Endometrium (tissue), 2 donors: ENCODE measurements around the gene DNAL1.

Experiments used
- FAIRE-seq: peaks from 2 replicates; lab custom pipeline; 2012; peaks lifted over from hg19 to GRCh38; lab: Jason Lieb, UNC
- donor health status: control.
- donor health status: control.

The DNAL1 gene

GRCh38 chr14:73744175-73744867, 99.5 kb downstream of the DNAL1 start:
- FAIRE-seq = no peak

GRCh38 chr14:73744874-73745529, 100.2 kb downstream of the DNAL1 start:
- FAIRE-seq = no peak

DNA sequence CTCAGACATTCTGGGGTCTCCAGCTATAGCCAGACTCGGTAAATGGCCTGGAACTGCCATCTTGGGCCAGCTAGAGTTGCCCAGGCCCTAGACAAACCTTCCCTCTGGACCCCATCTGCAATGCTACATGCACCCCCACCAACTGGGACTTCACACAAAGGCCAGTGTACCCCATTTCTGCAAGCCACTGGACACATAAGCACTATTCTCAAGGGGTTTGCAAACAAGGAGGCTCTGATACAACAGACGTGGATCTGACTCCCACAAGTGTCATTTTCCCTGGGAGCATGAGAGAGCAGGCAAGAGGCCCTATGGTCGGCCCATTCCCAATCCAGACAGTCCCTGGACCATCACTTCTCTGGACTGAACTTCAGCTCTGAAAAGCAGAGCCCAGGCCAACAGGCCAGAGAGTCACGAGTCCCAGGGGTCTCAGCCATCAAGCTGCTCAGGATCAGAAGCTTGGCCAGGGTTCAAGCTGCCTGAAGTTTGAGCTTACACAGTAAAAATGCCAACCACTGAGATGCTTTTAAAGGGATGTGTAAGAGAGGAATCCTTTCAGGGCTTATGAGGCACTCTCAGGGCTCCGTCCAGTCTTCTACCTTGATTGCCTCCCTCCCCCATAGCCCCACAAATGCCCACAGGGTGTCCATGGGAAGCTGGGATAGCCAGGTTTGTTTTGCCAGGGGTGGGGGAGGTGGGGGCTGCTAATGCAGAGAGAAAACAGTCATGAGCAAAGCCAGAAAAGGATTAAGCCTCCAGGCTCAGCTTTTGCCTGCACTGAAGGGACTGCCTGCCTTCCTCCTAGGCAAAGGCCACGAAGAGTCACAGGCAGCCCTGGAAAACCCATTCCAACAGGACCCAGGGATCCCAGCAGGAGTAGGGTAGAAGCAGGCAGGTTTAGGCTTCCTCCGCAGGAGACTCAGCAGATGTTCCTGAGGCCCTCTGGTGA, 101.1 kb downstream of the DNAL1 start:
- FAIRE-seq = no peak

GRCh38 chr14:73746520-73747378, 102.0 kb downstream of the DNAL1 start:
- no peak for FAIRE-seq

DNA sequence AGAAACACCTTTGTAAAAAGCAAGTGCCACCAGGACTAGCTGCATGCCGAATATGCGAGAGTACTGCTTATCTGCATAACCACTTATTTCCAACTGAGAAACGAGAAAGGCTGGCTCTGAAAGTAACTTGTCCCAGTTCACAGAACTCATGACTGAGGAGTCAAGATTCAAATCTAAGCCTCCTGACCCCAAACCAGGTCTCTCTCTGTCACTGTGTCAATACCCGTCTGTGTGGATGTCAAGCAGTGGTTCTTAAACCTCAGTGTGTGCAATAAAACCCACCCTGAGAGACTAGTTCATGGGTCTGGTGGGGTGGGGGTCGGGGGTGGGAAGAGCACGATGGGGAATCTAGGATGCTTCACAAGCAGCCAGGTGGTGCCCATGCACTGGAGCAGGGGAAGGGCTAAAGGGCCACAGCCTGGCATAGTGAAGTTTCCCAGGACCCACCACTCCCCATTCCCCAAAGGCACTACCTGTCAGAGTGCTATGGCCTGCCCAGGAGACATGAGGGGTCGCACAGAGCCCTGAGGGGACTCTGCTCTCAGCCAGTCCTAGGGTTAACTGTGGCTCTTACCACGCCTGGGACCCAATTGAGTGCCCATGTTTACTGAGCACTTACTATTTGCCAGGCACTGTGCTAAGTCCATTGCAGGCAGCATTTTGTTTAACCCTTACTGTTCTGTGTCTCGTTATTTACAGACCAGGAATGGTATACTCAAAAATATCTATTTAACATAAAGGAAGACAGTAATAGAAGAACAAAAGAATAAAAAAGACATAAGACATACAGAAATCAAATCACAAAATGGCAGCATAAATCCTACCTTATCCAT, 102.8 kb downstream of the DNAL1 start:
- FAIRE-seq = no peak

- no peak for FAIRE-seq
These were observed 104.1 kb downstream of the DNAL1 start for GRCh38 chr14:73748858-73749357.

DNA sequence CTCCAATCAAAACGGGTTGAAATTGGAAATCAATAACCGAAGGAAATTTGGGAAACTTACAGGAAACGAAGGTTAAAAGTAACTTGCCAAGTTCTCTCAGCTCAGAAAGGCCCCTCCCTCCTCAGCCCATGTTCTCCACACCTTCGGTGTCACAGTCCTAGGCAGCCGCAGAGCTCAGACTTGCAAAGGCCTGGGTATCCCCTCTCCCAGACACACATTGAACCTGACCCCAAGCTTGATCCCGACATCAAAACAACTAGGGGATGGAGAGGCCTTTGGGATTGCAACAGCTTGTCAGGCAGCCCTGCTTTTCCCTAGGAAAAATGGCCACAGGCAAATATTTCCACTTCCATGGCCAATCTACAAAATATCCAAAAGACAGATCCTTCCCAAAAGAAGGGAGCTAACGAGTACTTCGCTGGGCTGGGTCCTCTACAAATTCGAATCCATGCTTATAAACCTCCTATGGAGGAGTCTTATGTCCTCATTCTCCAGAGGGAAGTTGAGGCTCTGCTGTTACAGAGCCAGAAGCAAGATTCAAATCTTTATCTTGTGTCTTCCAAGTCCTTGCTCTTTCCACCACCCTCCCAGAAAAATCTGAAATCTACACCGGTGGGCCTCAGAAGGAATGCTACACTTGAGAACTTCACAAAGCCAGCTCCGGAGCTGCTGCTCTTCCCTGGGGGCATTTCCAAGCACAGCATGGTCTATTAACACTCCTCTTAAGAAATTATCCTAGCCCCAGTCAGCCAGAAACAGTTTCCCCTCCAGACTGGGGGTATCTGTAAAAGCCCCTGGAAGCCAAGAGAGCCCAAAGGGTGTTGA, 105.1 kb downstream of the DNAL1 start:
- FAIRE-seq = no peak

DNA sequence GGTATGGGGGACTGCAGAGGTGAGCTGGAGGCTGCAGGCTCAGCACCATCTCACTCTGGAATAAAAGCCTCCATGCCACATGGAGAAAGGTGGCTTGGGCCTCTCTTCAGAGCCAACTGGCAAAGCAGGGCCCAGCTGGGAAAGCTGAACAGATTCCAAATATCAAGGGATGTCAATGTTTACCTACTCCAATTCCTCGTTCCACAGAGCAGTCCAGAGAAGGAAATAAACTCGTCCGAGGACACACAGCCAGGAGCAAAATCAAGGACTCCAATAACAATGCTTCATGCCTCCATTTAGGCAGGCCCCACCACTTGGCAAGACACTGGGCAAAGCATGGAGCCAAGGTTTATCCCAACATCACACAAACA, 105.7 kb downstream of the DNAL1 start:
- no peak for FAIRE-seq

DNA sequence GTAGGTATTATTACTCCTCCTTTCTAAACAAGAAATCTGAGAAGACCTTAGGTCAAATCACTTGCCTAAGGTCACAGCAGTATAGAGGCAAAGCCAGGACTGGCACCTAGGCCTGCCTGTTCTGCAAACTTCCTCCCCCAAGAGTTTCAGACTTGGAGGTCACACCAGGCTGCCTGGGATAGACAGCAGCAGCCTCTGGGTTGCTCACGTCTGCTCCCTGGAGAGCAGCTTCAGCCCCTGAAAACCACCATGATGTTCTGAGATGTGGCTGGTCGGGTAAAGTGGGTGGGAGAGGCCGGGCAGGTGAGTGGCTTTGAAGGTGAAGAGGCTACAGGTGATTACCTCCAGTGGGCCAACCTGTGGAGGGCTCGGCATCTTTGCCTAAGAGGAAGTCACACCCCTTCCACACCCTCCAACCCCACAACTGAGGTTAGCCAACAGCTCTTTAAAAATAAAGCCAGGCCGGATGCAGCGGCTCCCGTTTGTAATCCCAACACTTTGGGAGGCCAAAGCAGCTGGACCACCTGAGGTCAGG, 106.4 kb downstream of the DNAL1 start:
- FAIRE-seq = no peak

GRCh38 chr14:73752297-73752992, 107.7 kb downstream of the DNAL1 start:
- FAIRE-seq = no peak
